Activated CD4-positive, alpha-beta T cell treated with anti-CD3 and anti-CD28 coated beads, Interleukin-2, Interleukin-6, amounts not matched to agents 100 ng/mL and 50 ng/mL, durations not matched to agents 16 hours and 8 hours (primary cell): ENCODE data around the gene GJB4.
"Not testable (repeated sequence)": the region's sequence is repeated elsewhere in the genome, so short reads cannot be mapped to it uniquely, and the experiment has no call there.

Source experiments
- DNase-seq: peaks from one replicate; pipeline ENCODE4 v3.0.0-alpha.2; 2020

The GJB4 gene

GRCh38 chr1:34759503-34760357, at the start of gene GJB4:
GJB4 (plus strand) TSS chr1:34759740; CDS start chr1:34761255, 1,515 bp downstream.
- DNase-seq, result no peak

GRCh38 chr1:34710812-34711211, 48.7 kb upstream of the GJB4 start:
- no peak for DNase-seq

GRCh38 chr1:34711485-34711884, 48.1 kb upstream of the GJB4 start:
- peak; percentile 7 for DNase-seq

GRCh38 chr1:34712007-34712688, 47.4 kb upstream of the GJB4 start:
- DNase-seq, result no peak

GRCh38 chr1:34713443-34713842, 46.1 kb upstream of the GJB4 start:
- DNase-seq, result no peak

GRCh38 chr1:34714386-34714785, 45.2 kb upstream of the GJB4 start:
- no peak for DNase-seq

GRCh38 chr1:34715139-34715538, 44.4 kb upstream of the GJB4 start:
- no peak for DNase-seq

- no peak for DNase-seq
These were observed 38.3 kb upstream of the GJB4 start for GRCh38 chr1:34721241-34721640.

- no peak for DNase-seq
These were observed 37.7 kb upstream of the GJB4 start for GRCh38 chr1:34721646-34722355.

GRCh38 chr1:34726861-34727260, 32.7 kb upstream of the GJB4 start:
- DNase-seq, result no peak

- no peak for DNase-seq
These were observed 29.1 kb upstream of the GJB4 start for GRCh38 chr1:34730485-34730884.

GRCh38 chr1:34732831-34733230, 26.7 kb upstream of the GJB4 start:
- not testable (repeated sequence) for DNase-seq

GRCh38 chr1:34736692-34737091, 22.8 kb upstream of the GJB4 start:
- DNase-seq, result no peak

GRCh38 chr1:34737236-34737635, 22.3 kb upstream of the GJB4 start:
- not testable (repeated sequence) for DNase-seq

- DNase-seq, result no peak
These were observed 19.9 kb upstream of the GJB4 start for GRCh38 chr1:34739613-34740012.

- no peak for DNase-seq
These were observed 19.2 kb upstream of the GJB4 start for GRCh38 chr1:34740161-34740868.

- DNase-seq, result peak; percentile 89
These were observed 16.8 kb upstream of the GJB4 start for GRCh38 chr1:34742667-34743270.

- no peak for DNase-seq
These were observed 15.8 kb upstream of the GJB4 start for GRCh38 chr1:34743775-34744174.

- no peak for DNase-seq
These were observed 14.7 kb upstream of the GJB4 start for GRCh38 chr1:34744851-34745250.

GRCh38 chr1:34745666-34746065, 13.9 kb upstream of the GJB4 start:
- no peak for DNase-seq

GRCh38 chr1:34746101-34746500, 13.4 kb upstream of the GJB4 start:
- no peak for DNase-seq
